ENCODE data around the gene HOXA13.

The HOXA13 gene

DNA sequence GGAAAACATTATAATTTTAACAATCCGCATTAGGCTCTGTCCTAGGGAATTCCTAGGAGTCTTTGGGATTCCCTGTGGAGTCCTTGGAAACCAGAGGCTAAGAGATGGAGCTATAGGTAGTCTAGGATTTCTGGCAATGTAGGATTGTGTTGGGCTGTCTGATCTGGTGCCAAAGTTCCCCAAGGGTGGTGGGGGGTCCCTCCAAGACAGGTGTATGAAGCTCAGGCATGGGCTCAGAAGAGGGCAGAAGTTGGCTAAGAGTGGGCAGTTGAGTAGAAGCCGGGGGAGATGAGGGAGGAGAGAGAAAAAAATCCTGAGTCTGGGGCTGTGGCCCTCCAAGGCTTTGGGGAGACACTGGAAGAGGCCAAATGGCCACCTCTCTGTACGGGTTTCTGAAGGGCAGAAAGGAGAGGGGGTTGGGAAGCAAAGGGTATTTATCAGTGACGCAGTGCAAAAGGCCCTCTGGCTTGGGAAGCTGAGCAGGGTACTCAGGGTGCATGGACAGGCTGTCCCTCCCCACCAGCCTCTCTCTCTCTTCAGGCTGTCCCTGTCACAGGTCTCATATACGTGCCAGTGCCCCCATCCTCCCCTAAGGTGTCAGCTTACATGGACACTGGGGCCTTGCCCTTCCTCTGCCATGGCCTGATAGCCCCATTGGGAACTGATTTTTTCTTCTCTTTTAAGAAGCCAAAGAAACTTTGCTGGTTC is 53.2 kb downstream of the HOXA13 start:
- DNase-seq: no peak

DNA sequence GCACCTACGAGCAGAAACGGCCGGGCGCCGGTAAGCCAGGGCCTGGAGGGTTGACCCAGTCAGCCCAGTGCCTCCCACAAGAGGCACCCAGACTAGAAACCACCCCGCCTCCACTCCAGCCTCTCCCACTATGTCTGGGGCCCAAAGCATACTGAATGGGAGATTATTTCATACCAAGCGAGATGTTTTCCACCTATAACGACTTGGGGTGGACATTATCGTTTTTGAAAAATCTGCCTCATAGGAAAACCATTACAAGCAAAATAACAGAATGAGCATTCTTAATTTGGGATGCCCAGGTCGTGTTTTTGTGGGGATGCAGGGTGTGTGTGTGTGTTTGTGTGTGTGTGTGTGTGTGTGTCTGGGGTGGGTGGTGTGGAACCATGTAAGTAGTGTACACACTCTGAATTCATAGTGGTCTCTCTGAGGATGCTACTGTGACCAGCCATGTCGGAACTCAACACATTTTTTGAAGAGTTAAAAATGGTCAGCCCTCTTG is 53.9 kb downstream of the HOXA13 start:
- no peak for DNase-seq

DNA sequence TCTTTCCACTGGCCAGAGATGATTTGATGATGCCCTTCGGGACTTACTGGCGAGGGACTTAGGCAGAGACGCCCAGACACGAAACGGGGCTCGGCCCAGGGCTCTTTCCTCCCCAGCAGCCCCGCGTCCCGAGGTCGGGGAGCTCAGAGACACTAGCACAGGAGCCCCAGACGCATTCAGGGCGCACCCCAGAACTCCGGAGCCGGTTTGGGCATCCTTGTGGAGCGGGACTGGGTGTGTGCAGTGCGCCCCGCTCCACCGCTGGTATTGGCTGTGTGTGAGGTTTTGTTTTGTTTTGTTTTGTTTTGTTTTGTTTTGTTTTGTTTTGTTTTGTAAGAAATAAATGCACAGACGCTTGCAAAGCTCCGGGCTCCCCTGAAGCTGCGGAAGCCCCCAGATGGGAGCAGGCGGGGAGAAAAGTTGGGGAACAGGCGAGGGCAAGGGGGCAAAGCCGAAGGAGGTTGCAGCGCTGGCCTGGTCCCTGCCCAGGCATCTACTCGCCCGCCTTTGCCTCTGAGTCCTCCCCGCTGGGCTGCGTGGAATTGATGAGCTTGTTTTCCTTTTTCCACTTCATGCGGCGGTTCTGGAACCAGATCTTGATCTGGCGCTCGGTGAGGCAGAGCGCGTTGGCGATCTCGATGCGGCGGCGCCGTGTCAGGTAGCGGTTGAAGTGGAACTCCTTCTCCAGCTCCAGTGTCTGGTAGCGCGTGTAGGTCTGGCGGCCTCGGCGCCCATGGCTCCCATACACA is 54.6 kb downstream of the HOXA13 start:
- DNase-seq: no peak

DNA sequence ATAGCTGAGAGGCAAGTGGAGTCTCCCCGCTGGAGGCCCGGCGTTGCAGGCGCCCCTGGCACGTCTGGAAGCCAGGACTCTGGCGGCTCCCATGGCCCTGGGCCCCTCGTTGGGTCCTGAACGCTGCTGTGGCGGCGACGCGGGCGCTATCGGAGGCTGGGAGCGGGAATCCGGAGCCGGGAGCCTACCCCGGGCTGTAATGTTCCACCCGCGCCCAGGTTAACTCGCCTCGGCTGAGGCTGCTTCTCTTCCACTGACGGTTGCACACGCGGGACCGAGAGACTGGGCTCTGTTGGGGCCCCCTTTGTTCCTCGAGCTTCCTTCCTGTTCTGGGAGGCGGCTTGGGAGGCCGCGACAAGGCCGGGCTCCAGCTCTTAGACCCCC is 55.1 kb downstream of the HOXA13 start:
- DNase-seq: no peak

Data from activated CD4-positive, alpha-beta T cell treated with anti-CD3 and anti-CD28 coated beads, Interleukin-2, amount 50 U/mL, for 4 hours (primary cell).